Measurements from ENCODE around the gene GALNT18. TPM values are rescaled to one million over a fixed set of nuclear protein-coding genes. Genes with fewer than 3 reads are reported as not detected.

Gene GALNT18
- total and polyA plus RNA-seq, 3 experiments from 2014 or later = 1.3 TPM; not detected in 1

GRCh38 chr11:11391796-11392463 is 229.9 kb downstream of the GALNT18 start:
- no peak overlapping the region for H3K27ac Mint-ChIP-seq
- DNase-seq = no peak
- H3K36me3 Mint-ChIP-seq = no peaks in the 10 kb centered on the region
- POLR2A ChIA-PET = no interaction called here
- H3K4me1 Mint-ChIP-seq = no peaks in the 10 kb centered on the region
- H3K27ac ChIP-seq (ENCODE audit: low read depth, low read length) = no peak overlapping the region
- peaks cover 4 to 29% of the 10 kb centered on the region in 2 donors for H3K27me3 Mint-ChIP-seq
- H3K27me3 ChIP-seq (ENCODE audit: insufficient read depth, low read length, poor library complexity, severe bottlenecking) = no peaks in the 10 kb centered on the region
- no peak overlapping the region for H3K4me3 Mint-ChIP-seq
- CTCF ChIA-PET = no interaction called here
- no peaks in the 10 kb centered on the region for H3K4me1 ChIP-seq (ENCODE audit: insufficient read depth, low read length)
- no peak overlapping the region for H3K4me3 ChIP-seq (ENCODE audit: low read length)
- no peaks in the 10 kb centered on the region for H3K9me3 ChIP-seq (ENCODE audit: low read length)
- no peaks in the 10 kb centered on the region for H3K36me3 ChIP-seq (ENCODE audit: insufficient read depth, low read length)
- no peaks in the 10 kb centered on the region for H3K9me3 Mint-ChIP-seq

- peaks cover 7 to 26% of the 10 kb centered on the region in 2 donors for H3K27me3 Mint-ChIP-seq
- H3K27ac Mint-ChIP-seq = no peak overlapping the region
- ChIA-PET POLR2A (no interaction called here), CTCF (no interaction called here)
- Histone ChIP-seq H3K27ac (ENCODE audit: low read depth, low read length) (no peak overlapping the region), H3K4me3 (ENCODE audit: low read length) (no peak overlapping the region), H3K4me1 (ENCODE audit: insufficient read depth, low read length) (no peaks in the 10 kb centered on the region), H3K36me3 (ENCODE audit: insufficient read depth, low read length) (no peaks in the 10 kb centered on the region), H3K27me3 (ENCODE audit: insufficient read depth, low read length, poor library complexity, severe bottlenecking) (no peaks in the 10 kb centered on the region), H3K9me3 (ENCODE audit: low read length) (no peaks in the 10 kb centered on the region)
- no peak overlapping the region for H3K4me3 Mint-ChIP-seq
- H3K4me1 Mint-ChIP-seq = no peaks in the 10 kb centered on the region
- no peaks in the 10 kb centered on the region for H3K36me3 Mint-ChIP-seq
- H3K9me3 Mint-ChIP-seq = no peaks in the 10 kb centered on the region
- DNase-seq = no peak
Measured at GRCh38 chr11:11391169-11391568, 230.6 kb downstream of the GALNT18 start.

- H3K27me3 Mint-ChIP-seq = peaks cover 7 to 21% of the 10 kb centered on the region in 2 donors
- H3K27ac ChIP-seq (ENCODE audit: low read depth, low read length) = no peak overlapping the region
- H3K36me3 Mint-ChIP-seq = no peaks in the 10 kb centered on the region
- CTCF ChIA-PET = no interaction called here
- no peaks in the 10 kb centered on the region for H3K27me3 ChIP-seq (ENCODE audit: insufficient read depth, low read length, poor library complexity, severe bottlenecking)
- H3K9me3 Mint-ChIP-seq = no peaks in the 10 kb centered on the region
- no peaks in the 10 kb centered on the region for H3K4me1 Mint-ChIP-seq
- no peaks in the 10 kb centered on the region for H3K36me3 ChIP-seq (ENCODE audit: insufficient read depth, low read length)
- no peak overlapping the region for H3K4me3 Mint-ChIP-seq
- no peak overlapping the region for H3K4me3 ChIP-seq (ENCODE audit: low read length)
- no peak overlapping the region for H3K27ac Mint-ChIP-seq
- no peaks in the 10 kb centered on the region for H3K4me1 ChIP-seq (ENCODE audit: insufficient read depth, low read length)
- DNase-seq = no peak
- POLR2A ChIA-PET = no interaction called here
- no peaks in the 10 kb centered on the region for H3K9me3 ChIP-seq (ENCODE audit: low read length)
Measured at GRCh38 chr11:11390068-11390771, 231.6 kb downstream of the GALNT18 start.

GRCh38 chr11:11389238-11389637 is 232.6 kb downstream of the GALNT18 start:
- DNase-seq = no peak
- Histone ChIP-seq H3K4me1 (ENCODE audit: insufficient read depth, low read length) (no peaks in the 10 kb centered on the region), H3K9me3 (ENCODE audit: low read length) (no peaks in the 10 kb centered on the region), H3K27me3 (ENCODE audit: insufficient read depth, low read length, poor library complexity, severe bottlenecking) (no peaks in the 10 kb centered on the region), H3K4me3 (ENCODE audit: low read length) (no peak overlapping the region), H3K27ac (ENCODE audit: low read depth, low read length) (no peak overlapping the region), H3K36me3 (ENCODE audit: insufficient read depth, low read length) (no peaks in the 10 kb centered on the region)
- Mint-ChIP-seq H3K27ac (no peak overlapping the region), H3K9me3 (no peaks in the 10 kb centered on the region), H3K4me1 (no peaks in the 10 kb centered on the region), H3K27me3 (peaks cover 5 to 18% of the 10 kb centered on the region in 2 donors), H3K4me3 (no peak overlapping the region), H3K36me3 (no peaks in the 10 kb centered on the region)
- CTCF ChIA-PET = no interaction called here
- POLR2A ChIA-PET = no interaction called here

- Mint-ChIP-seq H3K4me3 (no peak overlapping the region), H3K4me1 (no peaks in the 10 kb centered on the region), H3K9me3 (peaks cover 0 to 2% (median 0%) of the 10 kb centered on the region in 5 donors), H3K27me3 (peaks cover 4 to 18% of the 10 kb centered on the region in 2 donors), H3K36me3 (no peaks in the 10 kb centered on the region), H3K27ac (no peak overlapping the region)
- DNase-seq = no peak
- CTCF ChIA-PET = no interaction called here
- H3K4me1 ChIP-seq (ENCODE audit: insufficient read depth, low read length) = no peaks in the 10 kb centered on the region
- no peak overlapping the region for H3K4me3 ChIP-seq (ENCODE audit: low read length)
- H3K27ac ChIP-seq (ENCODE audit: low read depth, low read length) = no peak overlapping the region
- H3K27me3 ChIP-seq (ENCODE audit: insufficient read depth, low read length, poor library complexity, severe bottlenecking) = no peaks in the 10 kb centered on the region
- H3K9me3 ChIP-seq (ENCODE audit: low read length) = no peaks in the 10 kb centered on the region
- H3K36me3 ChIP-seq (ENCODE audit: insufficient read depth, low read length) = no peaks in the 10 kb centered on the region
- POLR2A ChIA-PET = no interaction called here
Measured at GRCh38 chr11:11387622-11388305, 234.0 kb downstream of the GALNT18 start.

- Histone ChIP-seq H3K4me1 (ENCODE audit: insufficient read depth, low read length) (no peaks in the 10 kb centered on the region), H3K27me3 (ENCODE audit: insufficient read depth, low read length, poor library complexity, severe bottlenecking) (no peaks in the 10 kb centered on the region), H3K27ac (ENCODE audit: low read depth, low read length) (no peak overlapping the region), H3K36me3 (ENCODE audit: insufficient read depth, low read length) (no peaks in the 10 kb centered on the region), H3K9me3 (ENCODE audit: low read length) (no peaks in the 10 kb centered on the region), H3K4me3 (ENCODE audit: low read length) (no peak overlapping the region)
- Mint-ChIP-seq H3K9me3 (peaks cover 0 to 2% (median 0%) of the 10 kb centered on the region in 5 donors), H3K4me3 (no peak overlapping the region), H3K27ac (no peak overlapping the region), H3K4me1 (no peaks in the 10 kb centered on the region), H3K27me3 (peaks cover 3 to 18% of the 10 kb centered on the region in 2 donors), H3K36me3 (no peaks in the 10 kb centered on the region)
- DNase-seq = no peak
- CTCF ChIA-PET = no interaction called here
- POLR2A ChIA-PET = no interaction called here
Measured at GRCh38 chr11:11387207-11387606, 234.6 kb downstream of the GALNT18 start.

- Histone ChIP-seq H3K9me3 (ENCODE audit: low read length) (no peaks in the 10 kb centered on the region), H3K4me1 (ENCODE audit: insufficient read depth, low read length) (no peaks in the 10 kb centered on the region), H3K36me3 (ENCODE audit: insufficient read depth, low read length) (no peaks in the 10 kb centered on the region), H3K27me3 (ENCODE audit: insufficient read depth, low read length, poor library complexity, severe bottlenecking) (no peaks in the 10 kb centered on the region), H3K4me3 (ENCODE audit: low read length) (no peak overlapping the region), H3K27ac (ENCODE audit: low read depth, low read length) (no peak overlapping the region)
- peaks cover 0 to 2% (median 0%) of the 10 kb centered on the region in 5 donors for H3K9me3 Mint-ChIP-seq
- H3K36me3 Mint-ChIP-seq = no peaks in the 10 kb centered on the region
- H3K4me3 Mint-ChIP-seq = no peak overlapping the region
- peaks cover 8 to 18% of the 10 kb centered on the region in 2 donors for H3K27me3 Mint-ChIP-seq
- H3K4me1 Mint-ChIP-seq = no peaks in the 10 kb centered on the region
- DNase-seq = no peak
- CTCF ChIA-PET = no interaction called here
- POLR2A ChIA-PET = no interaction called here
- H3K27ac Mint-ChIP-seq = no peak overlapping the region
Measured at GRCh38 chr11:11384829-11385228, 237.0 kb downstream of the GALNT18 start.

GRCh38 chr11:11383995-11384394 is 237.8 kb downstream of the GALNT18 start:
- H3K9me3 Mint-ChIP-seq = peaks cover 0 to 2% (median 0%) of the 10 kb centered on the region in 5 donors
- Histone ChIP-seq H3K4me1 (ENCODE audit: insufficient read depth, low read length) (no peaks in the 10 kb centered on the region), H3K27me3 (ENCODE audit: insufficient read depth, low read length, poor library complexity, severe bottlenecking) (no peaks in the 10 kb centered on the region), H3K27ac (ENCODE audit: low read depth, low read length) (no peak overlapping the region), H3K36me3 (ENCODE audit: insufficient read depth, low read length) (no peaks in the 10 kb centered on the region), H3K9me3 (ENCODE audit: low read length) (no peaks in the 10 kb centered on the region), H3K4me3 (ENCODE audit: low read length) (no peak overlapping the region)
- no peaks in the 10 kb centered on the region for H3K4me1 Mint-ChIP-seq
- H3K4me3 Mint-ChIP-seq = no peak overlapping the region
- DNase-seq = no peak
- H3K27me3 Mint-ChIP-seq = peaks cover 8 to 13% of the 10 kb centered on the region in 2 donors
- CTCF ChIA-PET = no interaction called here
- H3K27ac Mint-ChIP-seq = peak overlapping the region in 1 of 8 donors; percentile 3
- no peaks in the 10 kb centered on the region for H3K36me3 Mint-ChIP-seq
- POLR2A ChIA-PET = no interaction called here
